GM19239 (cell line): Measurements from ENCODE around the gene KDF1.
"Not testable (repeated sequence)": the region's sequence is repeated elsewhere in the genome, so short reads cannot be mapped to it uniquely, and the experiment has no call there.

Source experiments
- DNase-seq: peaks from one replicate; pipeline ENCODE4 v3.0.0; 2011; ENCODE audit warnings: low spot score; ENCODE audit not compliant: insufficient read length
- FAIRE-seq: peaks from 2 replicates; lab custom pipeline; 2011; peaks lifted over from hg19 to GRCh38; lab: Jason Lieb, UNC

Gene KDF1

DNA sequence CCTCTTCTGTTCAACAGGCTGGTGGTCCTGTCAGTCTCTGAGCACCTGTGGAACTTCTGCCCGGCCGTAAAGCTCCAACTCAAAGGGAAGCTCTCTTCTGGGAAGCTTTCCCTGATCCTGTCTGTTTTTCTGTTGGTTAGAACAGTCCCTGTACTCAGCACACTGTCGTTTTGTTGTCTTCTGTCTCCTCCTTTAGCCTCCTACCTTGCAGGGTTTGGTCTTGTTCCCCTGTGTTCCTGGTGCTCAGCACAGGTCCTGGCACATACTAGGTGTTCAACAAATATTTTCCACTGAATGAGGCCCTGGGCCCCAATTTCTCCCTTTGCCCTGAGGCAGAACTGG, 328 bp upstream of the KDF1 start:
- no peak for DNase-seq
- FAIRE-seq = no peak

- no peak for DNase-seq
- FAIRE-seq = no peak
Observed at GRCh38 chr1:26959270-26959669, 998 bp downstream of the KDF1 start.

DNA sequence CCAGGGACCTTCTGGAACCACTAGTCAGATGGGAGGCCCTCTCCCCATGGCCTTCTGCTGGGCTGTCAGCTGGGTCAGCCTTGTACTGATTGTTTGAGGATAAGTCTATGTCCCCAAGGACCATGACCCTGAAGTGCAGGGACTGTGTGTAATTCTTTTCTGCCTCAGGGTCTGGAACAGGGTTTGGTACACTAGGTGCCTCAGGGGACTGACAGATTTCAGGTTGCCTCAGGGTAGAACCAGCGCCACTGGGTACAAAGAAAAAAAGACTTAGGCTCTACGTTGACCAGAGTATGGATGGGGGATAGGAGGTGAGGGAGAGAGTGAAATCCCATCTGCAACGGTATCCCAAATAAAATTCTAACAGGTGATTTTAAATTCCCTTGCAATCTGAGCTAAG, 3.0 kb downstream of the KDF1 start:
- no peak for FAIRE-seq
- DNase-seq = no peak

GRCh38 chr1:26956321-26956720, 3.9 kb downstream of the KDF1 start:
- no peak for DNase-seq
- no peak for FAIRE-seq

- FAIRE-seq (no peak), DNase-seq (no peak)
Observed at GRCh38 chr1:26953374-26953773, 6.9 kb downstream of the KDF1 start.

GRCh38 chr1:26951821-26952497, 8.3 kb downstream of the KDF1 start:
- no peak for FAIRE-seq
- DNase-seq = no peak

GRCh38 chr1:26951216-26951615, 9.1 kb downstream of the KDF1 start:
- FAIRE-seq = no peak
- DNase-seq = no peak

DNA sequence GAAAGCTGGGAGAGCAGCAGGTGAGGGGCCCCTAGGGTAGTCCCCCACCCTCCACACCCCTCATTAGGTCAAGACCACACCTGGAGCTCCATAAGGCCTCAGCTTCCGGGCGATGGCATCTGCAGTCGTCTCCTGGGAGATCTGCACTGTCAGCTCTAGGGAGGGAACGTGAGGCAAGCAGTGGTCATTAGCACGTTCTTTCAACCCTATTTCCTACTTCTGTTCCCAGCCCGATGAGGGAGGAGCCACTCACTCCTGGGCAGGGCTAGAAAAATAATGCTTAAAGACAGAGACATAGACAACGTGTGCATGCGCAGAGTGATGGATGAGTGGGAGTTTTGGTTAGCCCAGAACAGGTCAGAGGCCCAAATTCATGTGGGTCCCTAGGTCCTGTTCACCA, 9.7 kb downstream of the KDF1 start:
- DNase-seq (no peak), FAIRE-seq (no peak)

GRCh38 chr1:26949926-26950319, 10.3 kb downstream of the KDF1 start:
- no peak for FAIRE-seq
- no peak for DNase-seq

DNA sequence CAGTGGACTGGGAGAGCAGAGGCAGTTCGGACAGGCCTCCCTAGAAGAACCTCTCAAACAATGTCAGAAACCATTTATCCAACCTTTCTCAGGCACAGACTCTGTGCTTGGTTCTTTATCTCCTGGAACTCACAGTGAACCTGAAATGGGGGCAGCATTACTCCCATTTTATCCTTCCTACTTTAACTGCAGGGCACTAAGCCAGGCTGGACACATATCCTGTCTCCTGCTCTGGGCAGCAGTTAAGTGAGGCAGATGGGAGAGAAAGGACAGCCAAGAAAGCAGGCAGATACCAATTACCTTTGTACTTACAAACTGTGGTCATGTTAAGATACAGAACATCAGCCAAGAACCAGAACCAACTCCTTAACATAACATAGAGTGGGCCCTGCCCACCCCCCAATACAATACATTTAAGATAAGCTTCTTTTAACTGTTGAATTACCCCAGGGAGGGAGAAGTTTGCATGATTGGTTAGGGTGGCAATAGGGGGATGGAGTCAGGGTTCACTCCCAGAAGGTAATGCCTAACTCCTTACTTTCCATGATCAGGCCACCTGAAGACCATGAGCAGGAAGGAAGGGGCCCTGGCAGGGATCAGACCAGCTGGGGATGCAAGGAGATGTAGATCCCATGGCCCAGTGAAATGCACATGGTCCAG, 10.9 kb downstream of the KDF1 start:
- no peak for DNase-seq
- FAIRE-seq = no peak

DNA sequence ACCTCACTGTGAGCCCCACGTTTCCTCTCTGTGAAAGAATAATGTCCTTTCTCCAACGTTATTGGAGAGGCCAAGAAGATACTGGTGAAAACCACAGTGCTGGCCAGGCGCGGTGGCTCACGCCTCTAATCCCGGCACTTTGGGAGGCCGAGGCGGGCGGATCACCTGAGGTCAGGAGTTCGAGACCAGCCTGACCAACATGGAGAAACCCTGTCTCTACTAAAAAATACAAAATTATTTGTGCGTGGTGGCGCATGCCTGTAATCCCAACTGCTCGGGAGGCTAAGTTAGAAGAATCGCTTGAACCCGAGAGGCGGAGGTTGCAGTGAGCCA, 11.6 kb downstream of the KDF1 start:
- not testable (repeated sequence) for DNase-seq, FAIRE-seq

GRCh38 chr1:26946270-26946669, 14.0 kb downstream of the KDF1 start:
- FAIRE-seq (no peak), DNase-seq (no peak)

GRCh38 chr1:26945728-26946127, 14.5 kb downstream of the KDF1 start:
- FAIRE-seq (no peak), DNase-seq (no peak)

- no peak for FAIRE-seq
Observed at GRCh38 chr1:26945138-26945537, 15.1 kb downstream of the KDF1 start.

DNA sequence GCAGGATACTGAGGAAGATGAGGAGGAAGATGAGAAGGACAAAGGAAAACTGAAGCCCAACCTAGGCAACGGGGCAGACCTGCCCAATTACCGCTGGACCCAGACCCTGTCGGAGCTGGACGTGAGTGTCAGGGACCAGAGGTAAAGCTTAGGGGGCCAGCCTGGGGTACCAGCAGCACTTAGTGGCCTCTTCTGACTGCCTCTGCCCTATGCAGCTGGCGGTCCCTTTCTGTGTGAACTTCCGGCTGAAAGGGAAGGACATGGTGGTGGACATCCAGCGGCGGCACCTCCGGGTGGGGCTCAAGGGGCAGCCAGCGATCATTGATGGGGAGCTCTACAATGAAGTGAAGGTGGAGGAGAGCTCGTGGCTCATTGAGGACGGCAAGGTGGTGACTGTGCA, 17.6 kb downstream of the KDF1 start:
- no peak for DNase-seq
- FAIRE-seq = no peak

More at GRCh38 chr1:26945138-26945537, 15.1 kb downstream of the KDF1 start:
- no peak for DNase-seq

- FAIRE-seq (no peak), DNase-seq (no peak)
Observed at GRCh38 chr1:26941311-26941710, 19.0 kb downstream of the KDF1 start.

- DNase-seq (no peak), FAIRE-seq (no peak)
Observed at GRCh38 chr1:26938659-26939025, 21.6 kb downstream of the KDF1 start.

GRCh38 chr1:26938004-26938658, 22.1 kb downstream of the KDF1 start:
- FAIRE-seq (no peak), DNase-seq (no peak)

DNA sequence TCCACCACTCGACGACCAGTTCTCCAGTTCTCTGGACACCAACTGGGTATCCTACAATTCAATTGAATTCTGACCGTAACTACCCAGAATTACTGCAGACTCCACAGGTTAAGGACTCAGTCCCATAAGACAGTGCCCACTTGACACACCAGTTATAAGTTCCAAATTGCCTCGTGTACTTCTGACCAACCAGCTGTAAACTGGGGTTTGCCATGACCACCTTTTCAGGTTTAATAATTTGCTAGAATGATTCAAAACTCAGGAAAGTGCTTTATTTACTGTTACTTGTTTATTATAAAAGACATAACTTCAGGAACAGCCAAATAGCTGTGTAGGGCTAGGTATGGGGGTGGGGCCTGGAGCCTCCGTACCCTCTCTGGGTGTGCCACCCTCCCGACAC, 23.4 kb downstream of the KDF1 start:
- FAIRE-seq (no peak), DNase-seq (no peak)

DNA sequence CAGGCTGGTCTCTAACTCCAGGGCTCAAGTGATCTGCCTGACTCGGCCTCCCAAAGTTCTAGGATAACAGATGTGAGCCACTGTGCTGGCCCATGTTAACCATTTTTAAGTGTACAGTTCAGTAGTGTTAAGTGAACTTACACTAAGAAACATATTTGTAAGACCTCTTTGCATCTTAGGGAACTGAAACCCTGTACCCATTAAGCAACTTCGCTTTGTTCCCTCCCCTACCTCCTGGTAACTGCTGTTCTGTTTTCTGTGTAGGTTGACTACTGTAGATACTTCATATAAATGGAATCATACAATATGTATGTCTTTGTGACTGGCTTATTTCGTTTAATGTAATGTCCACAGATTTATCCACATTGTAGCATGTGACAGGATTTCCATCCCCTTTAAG, 27.7 kb downstream of the KDF1 start:
- FAIRE-seq = no peak

DNA sequence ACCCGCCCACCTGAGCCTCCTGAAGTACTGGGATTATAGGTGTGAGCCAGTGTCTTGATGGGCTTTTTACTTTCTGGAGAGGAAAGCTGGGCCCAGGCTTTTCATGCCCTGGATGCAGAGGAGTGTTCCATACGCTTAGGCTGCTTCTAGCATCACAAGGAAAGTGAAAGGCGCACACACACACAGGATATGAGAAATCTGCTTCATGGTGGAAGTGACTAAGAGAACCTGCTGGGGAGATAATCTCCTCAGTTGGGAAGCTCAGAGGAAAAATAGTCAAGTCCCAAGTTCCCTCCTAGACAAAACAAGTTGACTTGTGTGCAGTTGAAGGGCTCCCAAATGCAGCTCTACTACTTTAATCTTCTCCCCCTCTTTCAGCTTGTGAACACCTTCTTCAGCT, 36.6 kb downstream of the KDF1 start:
- no peak for DNase-seq
- FAIRE-seq = no peak

More for the DNA sequence above, 27.7 kb downstream of the KDF1 start:
- no peak for DNase-seq

GRCh38 chr1:26922901-26923300, 37.4 kb downstream of the KDF1 start:
- no peak for FAIRE-seq

More at GRCh38 chr1:26922901-26923300, 37.4 kb downstream of the KDF1 start:
- DNase-seq = no peak
